ACHN (cell line): Measurements from ENCODE around the gene RBM33.

ENCODE experiments used
- DNase-seq: peaks from one replicate; pipeline ENCODE4 v3.0.0-alpha.2; 2015
- in situ Hi-C: cut with HindIII; loops from 2 replicates; pipeline ENCODE4 v1.10.0; 2017; ENCODE audit warnings: low sequenced_read_pairs, low pct_ligation_motif_present, low pct_unique_long_range_greater_than_20kb

RBM33 gene

GRCh38 chr7:155751409-155751808, 106.9 kb downstream of the RBM33 start:
- no peak for DNase-seq
- in situ Hi-C loops, result no loop called here

- DNase-seq, result no peak
- in situ Hi-C loops, result no loop called here
Observed at GRCh38 chr7:155752756-155753445, 108.4 kb downstream of the RBM33 start.

GRCh38 chr7:155753446-155753965, 109.0 kb downstream of the RBM33 start:
- in situ Hi-C loops, result no loop called here
- peak; percentile 48 for DNase-seq

GRCh38 chr7:155754165-155754564, 109.7 kb downstream of the RBM33 start:
- in situ Hi-C loops, result no loop called here
- DNase-seq, result no peak

- DNase-seq, result no peak
- in situ Hi-C loops, result no loop called here
Observed at GRCh38 chr7:155755026-155755425, 110.6 kb downstream of the RBM33 start.

- DNase-seq, result no peak
- in situ Hi-C loops, result no loop called here
Observed at GRCh38 chr7:155756322-155756721, 111.9 kb downstream of the RBM33 start.

GRCh38 chr7:155758348-155758747, 113.9 kb downstream of the RBM33 start:
- DNase-seq, result no peak
- in situ Hi-C loops, result no loop called here

GRCh38 chr7:155759740-155760430, 115.4 kb downstream of the RBM33 start:
- in situ Hi-C loops, result no loop called here
- no peak for DNase-seq

GRCh38 chr7:155761162-155761561, 116.7 kb downstream of the RBM33 start:
- in situ Hi-C loops, result no loop called here
- no peak for DNase-seq

- no peak for DNase-seq
- in situ Hi-C loops, result no loop called here
Observed at GRCh38 chr7:155762036-155762435, 117.6 kb downstream of the RBM33 start.

- in situ Hi-C loops, result no loop called here
- no peak for DNase-seq
Observed at GRCh38 chr7:155762655-155763054, 118.2 kb downstream of the RBM33 start.

GRCh38 chr7:155763122-155763521, 118.7 kb downstream of the RBM33 start:
- in situ Hi-C loops, result no loop called here
- DNase-seq, result no peak

GRCh38 chr7:155763691-155764437, 119.4 kb downstream of the RBM33 start:
- in situ Hi-C loops, result no loop called here
- no peak for DNase-seq

GRCh38 chr7:155764438-155764793, 120.0 kb downstream of the RBM33 start:
- no peak for DNase-seq
- in situ Hi-C loops, result no loop called here

- in situ Hi-C loops, result no loop called here
- no peak for DNase-seq
Observed at GRCh38 chr7:155765458-155765857, 121.0 kb downstream of the RBM33 start.

- in situ Hi-C loops, result no loop called here
Observed at GRCh38 chr7:155766386-155766785, 121.9 kb downstream of the RBM33 start.

GRCh38 chr7:155766966-155767916, 122.8 kb downstream of the RBM33 start:
- DNase-seq, result no peak
- in situ Hi-C loops, result no loop called here

More at GRCh38 chr7:155766386-155766785, 121.9 kb downstream of the RBM33 start:
- DNase-seq, result no peak

GRCh38 chr7:155769701-155770100, 125.2 kb downstream of the RBM33 start:
- in situ Hi-C loops, result no loop called here
- DNase-seq, result no peak
